GM18867 (cell line): ENCODE measurements around the gene YAF2.

Source experiments
- ATAC-seq: cut with Tn5 transposase; IDR thresholded peaks from one replicate; pipeline ENCODE4 v1.9.1; 2021; ENCODE audit warnings: mild to moderate bottlenecking, moderate library complexity; ENCODE audit not compliant: unreplicated experiment

Gene YAF2

GRCh38 chr12:42238240-42239140, at the start of gene YAF2:
YAF2 (minus strand) TSS chr12:42238248; CDS start chr12:42238180, 68 bp downstream.
- peak; percentile 81 for ATAC-seq

- ATAC-seq, result no peak
Observed at GRCh38 chr12:42286741-42287140, 48.7 kb upstream of the YAF2 start.

GRCh38 chr12:42285431-42285830, 47.4 kb upstream of the YAF2 start:
- no peak for ATAC-seq

GRCh38 chr12:42284876-42285275, 46.8 kb upstream of the YAF2 start:
- no peak for ATAC-seq

GRCh38 chr12:42284157-42284556, 46.1 kb upstream of the YAF2 start:
- ATAC-seq, result no peak

GRCh38 chr12:42283739-42284138, 45.7 kb upstream of the YAF2 start:
- ATAC-seq, result no peak

GRCh38 chr12:42282294-42282693, 44.2 kb upstream of the YAF2 start:
- no peak for ATAC-seq

GRCh38 chr12:42281844-42282243, 43.8 kb upstream of the YAF2 start:
- no peak for ATAC-seq

GRCh38 chr12:42281278-42281677, 43.2 kb upstream of the YAF2 start:
- no peak for ATAC-seq

GRCh38 chr12:42278128-42278510, 40.1 kb upstream of the YAF2 start:
- ATAC-seq, result no peak

- ATAC-seq, result no peak
Observed at GRCh38 chr12:42277396-42278127, 39.5 kb upstream of the YAF2 start.

- no peak for ATAC-seq
Observed at GRCh38 chr12:42275499-42275898, 37.5 kb upstream of the YAF2 start.

GRCh38 chr12:42273706-42274105, 35.7 kb upstream of the YAF2 start:
- no peak for ATAC-seq

- ATAC-seq, result no peak
Observed at GRCh38 chr12:42270596-42270995, 32.5 kb upstream of the YAF2 start.

GRCh38 chr12:42267413-42268190, 29.6 kb upstream of the YAF2 start:
- ATAC-seq, result no peak

GRCh38 chr12:42266579-42267230, 28.7 kb upstream of the YAF2 start:
- ATAC-seq, result no peak

- ATAC-seq, result no peak
Observed at GRCh38 chr12:42262271-42262670, 24.2 kb upstream of the YAF2 start.

GRCh38 chr12:42261708-42262107, 23.7 kb upstream of the YAF2 start:
- ATAC-seq, result no peak

GRCh38 chr12:42260518-42260917, 22.5 kb upstream of the YAF2 start:
- no peak for ATAC-seq

GRCh38 chr12:42259699-42260098, 21.7 kb upstream of the YAF2 start:
- ATAC-seq, result no peak

GRCh38 chr12:42255866-42256261, 17.8 kb upstream of the YAF2 start:
- ATAC-seq, result no peak
